H1 (cell line): ENCODE data around the gene ATP6V1E1. TPM values are rescaled to one million over a fixed set of nuclear protein-coding genes. Genes with fewer than 3 reads are reported as not detected.

Experiments
- CTCF ChIA-PET: fragments of 300-600 bp; sonication (Branson Sonifier 250); formaldehyde crosslinking; loops from one replicate; lab custom pipeline; 2021; ENCODE audit not compliant: partially characterized antibody; lab: Charles Lee
- POLR2A ChIA-PET: fragments of 300-600 bp; sonication (Branson Sonifier 250); formaldehyde crosslinking; loops from one replicate; lab custom pipeline; 2021; ENCODE audit warnings: inconsistent platforms; ENCODE audit not compliant: partially characterized antibody; lab: Charles Lee
- DNase-seq, 2 experiments: peaks; one replicate each; pipeline versions ENCODE4 v3.0.0 to v3.0.0-alpha.2; 2010 to 2022; ENCODE audit warnings: low spot score in 2 of 2, low read depth in 1 of 2, mixed read lengths in 1 of 2
- FAIRE-seq: peaks from 2 replicates; lab custom pipeline; 2011; peaks lifted over from hg19 to GRCh38; lab: Jason Lieb, UNC
- H2AFZ ChIP-seq: 2 replicates; pipeline ENCODE4 v1.8.1; 2012; ENCODE audit warnings: low read length, inconsistent platforms
- H2AK5ac ChIP-seq: 2 replicates; pipeline ENCODE4 v1.6.1; 2013; ENCODE audit warnings: low read depth, low read length
- H2BK120ac ChIP-seq: replicated peaks from 2 replicates; pipeline ENCODE3; 2013; ENCODE audit warnings: low read depth, low read length, inconsistent platforms
- H2BK12ac ChIP-seq: 2 replicates; pipeline ENCODE4 v1.6.1; 2013; ENCODE audit warnings: low read depth, low read length
- H2BK15ac ChIP-seq: 2 replicates; pipeline ENCODE4 v1.6.1; 2013; ENCODE audit warnings: low read length
- H2BK20ac ChIP-seq: 2 replicates; pipeline ENCODE4 v1.6.1; 2013; ENCODE audit warnings: low read length
- H2BK5ac ChIP-seq: 2 replicates; pipeline ENCODE4 v1.6.1; 2013; ENCODE audit warnings: low read depth, low read length
- H3K14ac ChIP-seq: 2 replicates; pipeline ENCODE4 v1.6.1; 2013; ENCODE audit warnings: inconsistent platforms; ENCODE audit not compliant: insufficient read length
- H3K18ac ChIP-seq: 2 replicates; pipeline ENCODE4 v1.6.1; 2013; ENCODE audit warnings: low read length; ENCODE audit errors: extremely low read depth
- H3K23ac ChIP-seq: 2 replicates; pipeline ENCODE4 v1.6.1; 2013; ENCODE audit warnings: inconsistent platforms; ENCODE audit not compliant: insufficient read length
- H3K23me2 ChIP-seq: 2 replicates; pipeline ENCODE4 v1.6.1; 2013; ENCODE audit warnings: low read depth, low read length
- H3K27ac ChIP-seq: 2 replicates; pipeline ENCODE4 v1.6.1; 2011; ENCODE audit warnings: low read depth, low read length, inconsistent platforms
- H3K27me3 ChIP-seq, 4 experiments: replicated peaks in 1 of 4; 1 replicate in 1 of 4; 2 replicates in 3 of 4; pipeline versions ENCODE4 v1.6.1 to v1.8.1; 2011 to 2013; ENCODE audit warnings: low read length in 3 of 4, mild to moderate bottlenecking in 3 of 4, inconsistent platforms in 2 of 4, mixed read lengths in 2 of 4, moderate library complexity in 1 of 4; ENCODE audit not compliant: control insufficient read depth in 3 of 4, insufficient read depth in 3 of 4; ENCODE audit errors: extremely low read depth in 1 of 4
- H3K36me3 ChIP-seq, 4 experiments: 2 replicates each; pipeline versions ENCODE4 v1.6.1 to v1.8.1; 2011 to 2013; ENCODE audit warnings: mild to moderate bottlenecking in 4 of 4, low read length in 3 of 4, moderate library complexity in 2 of 4, control low read depth in 1 of 4, inconsistent platforms in 1 of 4; ENCODE audit not compliant: insufficient read depth in 4 of 4, control insufficient read depth in 2 of 4
- H3K4ac ChIP-seq: replicated peaks from 2 replicates; pipeline ENCODE3; 2013; ENCODE audit warnings: low read length, low read depth, mixed read lengths, inconsistent platforms; ENCODE audit not compliant: insufficient read length
- H3K4me1 ChIP-seq, 4 experiments: replicated peaks in 1 of 4; 1 replicate in 1 of 4; 2 replicates in 3 of 4; pipeline versions ENCODE4 v1.6.1 to v1.8.1; 2011 to 2013; ENCODE audit warnings: low read length in 3 of 4, inconsistent platforms in 2 of 4, mixed read lengths in 1 of 4; ENCODE audit not compliant: insufficient read depth in 4 of 4, control insufficient read depth in 3 of 4
- H3K4me2 ChIP-seq, 2 experiments: 2 replicates each; pipeline versions ENCODE4 v1.6.1 to v1.8.1; 2011 to 2013; ENCODE audit warnings: low read depth in 2 of 2, low read length in 2 of 2, control low read depth in 1 of 2, inconsistent platforms in 1 of 2, mild to moderate bottlenecking in 1 of 2; ENCODE audit not compliant: insufficient read depth in 1 of 2
- H3K4me3 ChIP-seq, 4 experiments: fragments of 200-600, 300-600 bp in 1 of 4; sonication (generic), shearing (Covaris generic), sonication (Bioruptor Twin) in 1 of 4; 2 replicates each; pipeline versions ENCODE4 v1.5.1 to v1.8.1; 2011 to 2016; ENCODE audit warnings: low read length in 4 of 4, low read depth in 3 of 4, control low read depth in 2 of 4, inconsistent platforms in 2 of 4, mild to moderate bottlenecking in 2 of 4, mixed read lengths in 1 of 4, moderate library complexity in 1 of 4; ENCODE audit not compliant: insufficient read depth in 2 of 4; ENCODE audit errors: extremely low read depth in 1 of 4
- H3K56ac ChIP-seq: replicated peaks from 2 replicates; pipeline ENCODE3; 2013; ENCODE audit warnings: low read depth, mild to moderate bottlenecking, mixed read lengths, low read length, inconsistent platforms; ENCODE audit not compliant: insufficient read length
- H3K79me1 ChIP-seq: 2 replicates; pipeline ENCODE4 v1.6.1; 2013; ENCODE audit warnings: low read depth, low read length, control low read depth
- H3K79me2 ChIP-seq, 2 experiments: 2 replicates each; pipeline versions ENCODE4 v1.6.1 to v1.8.1; 2012 to 2013; ENCODE audit warnings: low read length in 2 of 2, mild to moderate bottlenecking in 2 of 2, inconsistent platforms in 1 of 2; ENCODE audit not compliant: insufficient read depth in 2 of 2, control insufficient read depth in 1 of 2
- H3K9ac ChIP-seq, 4 experiments: replicated peaks in 1 of 4; 1 replicate in 1 of 4; 2 replicates in 3 of 4; pipeline versions ENCODE4 v1.6.1 to v1.8.1; 2011 to 2013; ENCODE audit warnings: low read depth in 3 of 4, low read length in 3 of 4, control low read depth in 2 of 4, mild to moderate bottlenecking in 2 of 4, moderate library complexity in 2 of 4, inconsistent platforms in 1 of 4; ENCODE audit errors: extremely low read depth in 1 of 4
- H3K9me3 ChIP-seq, 2 experiments: 2 replicates each; pipeline versions ENCODE4 v1.6.1 to v1.8.1; 2012 to 2013; ENCODE audit warnings: mild to moderate bottlenecking in 2 of 2, moderate library complexity in 2 of 2, control low read depth in 1 of 2, inconsistent platforms in 1 of 2, low read depth in 1 of 2, low read length in 1 of 2, mixed read lengths in 1 of 2; ENCODE audit not compliant: insufficient read depth in 2 of 2
- H4K20me1 ChIP-seq, 2 experiments: replicated peaks in 1 of 2; 2 replicates each; pipeline versions ENCODE3 to v1.8.1; 2011 to 2013; ENCODE audit warnings: inconsistent platforms in 2 of 2, low read length in 2 of 2, mild to moderate bottlenecking in 1 of 2; ENCODE audit not compliant: insufficient read depth in 2 of 2, control insufficient read depth in 1 of 2
- H4K5ac ChIP-seq: 2 replicates; pipeline ENCODE4 v1.6.1; 2013; ENCODE audit warnings: low read length, low read depth, mixed read lengths, inconsistent platforms; ENCODE audit not compliant: insufficient read length
- H4K8ac ChIP-seq: 2 replicates; pipeline ENCODE4 v1.8.0; 2013; ENCODE audit warnings: mild to moderate bottlenecking, moderate library complexity, low read length, inconsistent platforms; ENCODE audit not compliant: insufficient read depth; ENCODE audit errors: extremely low read depth
- H4K91ac ChIP-seq: replicated peaks from 2 replicates; pipeline ENCODE3; 2013; ENCODE audit warnings: low read length, mixed read lengths, inconsistent platforms; ENCODE audit not compliant: insufficient read length
- BRCA1 ChIP-seq: IDR thresholded peaks from 2 replicates; pipeline ENCODE4 v1.6.1; 2012; ENCODE audit warnings: low read depth, low read length, improper control_type of control experiment
- CHD2 ChIP-seq: IDR thresholded peaks from 2 replicates; pipeline ENCODE4 v1.6.1; 2012; ENCODE audit warnings: low read length, improper control_type of control experiment
- KDM4A ChIP-seq: IDR thresholded peaks from one replicate; pipeline ENCODE4 v1.7.1; 2012; ENCODE audit warnings: low read depth, mild to moderate bottlenecking, moderate library complexity, low read length, inconsistent platforms; ENCODE audit not compliant: severe bottlenecking
- NRF1 ChIP-seq: IDR thresholded peaks from 2 replicates; pipeline ENCODE4 v1.6.1; 2011; ENCODE audit warnings: mild to moderate bottlenecking, low read depth, low read length, improper control_type of control experiment
- SP1 ChIP-seq: IDR thresholded peaks from 2 replicates; pipeline ENCODE4 v1.6.1; 2011; ENCODE audit warnings: low read depth, low read length
- WGBS, 2 experiments: shearing (Covaris generic) in 1 of 2; methylation state at CpG; one replicate each; pipeline versions ENCODE4 v1.1.6 to v1.1.7; 2013 to 2015; ENCODE audit warnings: low lambda C conversion rate in 2 of 2, mixed read lengths in 2 of 2, inconsistent platforms in 1 of 2, low coverage in 1 of 2, missing lambda C conversion rate in 1 of 2; ENCODE audit not compliant: insufficient replicate concordance in 2 of 2, insufficient coverage in 1 of 2, insufficient read length in 1 of 2; ENCODE audit errors: extremely low coverage in 1 of 2, missing lambda C conversion rate in 1 of 2; 5-methylcytosine and 5-hydroxymethylcytosine counted together
- polyA plus RNA-seq, 7 experiments: library from polyadenylated mRNA; depleted of rRNA in 3 of 7; stranded (reverse) in 5 of 7; unstranded in 2 of 7; fragments of >200 nt in 5 of 7; fragments of 200-250 nt in 2 of 7; gene quantifications; 1 replicate in 5 of 7; 2 replicates in 1 of 7; 4 replicates in 1 of 7; pipeline versions ENCODE4 v1.2.1 to v1.2.3, GENCODE V29; 2011 to 2013; ENCODE audit warnings: missing spikeins in 2 of 7, mixed read lengths in 2 of 7
- total RNA-seq: library from RNA; stranded (reverse); fragmentation: NEBNext Ultra II Directional; extraction: Animal tissue kit (Norgen Biotek cat#: 25700); gene quantifications from 2 replicates; pipeline ENCODE4 v1.2.1, GENCODE V29; 2021
- TF ChIP-seq, protein P1 (sequence below), 3 experiments: IDR thresholded peaks; 1 replicate in 2 of 3; 2 replicates in 1 of 3; pipeline versions ENCODE4 v1.5.1 to v1.6.1; 2011; ENCODE audit warnings: low read length in 3 of 3, mild to moderate bottlenecking in 3 of 3, inconsistent platforms in 2 of 3, low read depth in 1 of 3, moderate library complexity in 1 of 3; ENCODE audit not compliant: insufficient read depth in 1 of 3; ENCODE audit errors: control extremely low read depth in 1 of 3

Gene ATP6V1E1
- total and polyA plus RNA-seq, 2 of the 8 experiments (the other 6 are each of a cell fraction or from before 2014, with no cell fraction given), result 80.4 to 88.1 TPM

DNA sequence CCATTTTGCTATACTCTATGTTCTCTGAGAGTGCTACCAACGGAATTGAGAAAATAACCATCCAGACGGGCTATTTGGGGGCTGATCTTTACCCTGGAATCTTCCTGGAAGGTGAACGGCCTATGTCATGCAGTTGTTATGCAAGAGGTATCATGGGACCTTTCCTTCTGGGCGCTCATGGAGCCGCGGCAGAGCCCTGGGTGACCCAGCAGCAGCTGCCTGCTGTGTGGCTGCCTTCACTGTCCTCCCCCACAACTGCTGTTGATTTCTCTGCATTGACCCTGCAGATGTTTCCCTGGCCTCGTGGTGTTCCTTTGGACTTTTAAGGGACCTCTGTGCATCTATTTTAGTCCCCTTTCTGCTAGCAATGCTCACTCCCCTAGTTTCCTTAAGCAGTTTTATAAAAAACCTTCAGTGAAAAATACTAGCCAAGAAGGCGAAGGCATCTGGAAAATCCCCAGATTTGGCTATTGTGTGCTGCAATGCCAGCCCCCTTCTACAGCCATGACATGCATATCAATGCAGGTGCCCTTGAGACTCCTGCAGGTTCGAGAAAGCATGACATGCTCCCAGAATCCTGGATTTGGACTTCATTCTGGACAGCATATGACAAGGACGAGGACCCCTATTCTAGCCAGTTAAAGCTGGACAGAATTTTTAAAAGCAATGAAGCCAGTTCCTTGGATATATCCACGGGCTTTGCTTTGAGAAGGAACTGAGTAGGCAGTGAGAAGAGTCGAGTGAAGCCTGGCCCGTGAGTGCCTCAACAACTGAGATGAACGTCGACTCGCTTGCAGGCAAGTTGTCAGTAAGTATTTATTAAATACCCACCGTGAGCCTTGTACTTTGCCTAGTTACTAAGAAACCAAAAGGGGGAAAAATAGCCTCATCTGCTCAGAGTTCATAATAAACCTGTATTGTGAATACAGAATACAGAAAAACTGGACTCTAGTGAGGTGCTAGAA, 65.4 kb downstream of the ATP6V1E1 start, which contains the start of gene SLC25A18:
Gene SLC25A18 (plus strand): TSS at position 593 of the 965 bp plus-strand sequence. CDS start 16,447 bp downstream, outside the sequence.
- peak within 1 kb of the TSS in 3 of 4 experiments; percentile 7 to 34 (median 21); a peak in 3 of 8 replicates for H3K4me3 ChIP-seq
- H3K4me1 ChIP-seq, result peaks cover 10 to 20% (median 15%) of the 10 kb centered on the region in 4 experiments; a peak in 6 of 7 replicates
- H3K4me2 ChIP-seq, result peak within 1 kb of the TSS; percentile 58 to 62
- peak within 1 kb of the TSS; percentile 73 for H3K18ac ChIP-seq
- H2BK15ac ChIP-seq, result no peak within 1 kb of the TSS
- 0 out of 2 replicates have a peak within 1 kb of the TSS, but pooled peaks have one; percentile 61 for H2BK20ac ChIP-seq
- no peaks in the 10 kb centered on the region for H3K23me2 ChIP-seq
- 63% methylated on average over 17 of the region's 17 CpGs; no CpG with 5 or more reads in 1 of the 2 experiments for WGBS, 2 experiments
- H3K14ac ChIP-seq, result no peak within 1 kb of the TSS
- no peak within 1 kb of the TSS for H3K4ac ChIP-seq
- ChIA-PET POLR2A (interaction anchor here (0.6 to 5.3 kb wide), 9 partner anchors 13 to 431 kb away, joined by 3 to 18 read pairs (median 3); partner anchors contain the start of gene BCL2L13), CTCF (interaction anchor here (0.5 to 1.8 kb wide), 9 partner anchors 18 to 391 kb away, joined by 3 to 6 read pairs (median 4); no protein-coding TSS in a partner anchor)
- H3K36me3 ChIP-seq, result peaks cover 4 to 15% (median 10%) of the 10 kb centered on the region in 4 experiments
- peak in 1 of 2 experiments; percentile 56 for DNase-seq
- peak within 1 kb of the TSS; percentile 82; the same call in 1 of the 2 replicates for H2AK5ac ChIP-seq
- peak within 1 kb of the TSS; percentile 62; the same call in 1 of the 2 replicates for H2BK12ac ChIP-seq
- H4K20me1 ChIP-seq, result no peaks in the 10 kb centered on the region
- H3K27me3 ChIP-seq, result no peaks in the 10 kb centered on the region
- no peak within 1 kb of the TSS for H4K8ac ChIP-seq
- H3K9ac ChIP-seq, result peak within 1 kb of the TSS in 2 of 4 experiments; percentile 2 to 66; a peak in 1 of 7 replicates
- peak within 1 kb of the TSS; percentile 68 for H4K5ac ChIP-seq
- peak within 1 kb of the TSS; percentile 59; the same call in 1 of the 2 replicates for H3K27ac ChIP-seq
- peak within 1 kb of the TSS; percentile 81 for H2BK5ac ChIP-seq
- H4K91ac ChIP-seq, result peak within 1 kb of the TSS; percentile 60
- H3K79me1 ChIP-seq, result no peaks in the 10 kb centered on the region
- H3K23ac ChIP-seq, result no peak within 1 kb of the TSS
- H3K9me3 ChIP-seq, result peaks cover 0 to 3% of the 10 kb centered on the region in 2 experiments; a peak in 2 of 4 replicates
- H2AFZ ChIP-seq, result no peak within 1 kb of the TSS
- H3K56ac ChIP-seq, result no peak within 1 kb of the TSS
- peak within 1 kb of the TSS; percentile 10 for H2BK120ac ChIP-seq
- H3K79me2 ChIP-seq, result no peaks in the 10 kb centered on the region
- FAIRE-seq, result peak; percentile 52
- TF ChIP-seq BRCA1 (no peak), SP1 (peak; percentile 12; the same call in 1 of the 2 replicates), KDM4A (no peak), NRF1 (no peak), CHD2 (peak; percentile 15; the same call in 1 of the 2 replicates)
- TF ChIP-seq, protein P1, sequence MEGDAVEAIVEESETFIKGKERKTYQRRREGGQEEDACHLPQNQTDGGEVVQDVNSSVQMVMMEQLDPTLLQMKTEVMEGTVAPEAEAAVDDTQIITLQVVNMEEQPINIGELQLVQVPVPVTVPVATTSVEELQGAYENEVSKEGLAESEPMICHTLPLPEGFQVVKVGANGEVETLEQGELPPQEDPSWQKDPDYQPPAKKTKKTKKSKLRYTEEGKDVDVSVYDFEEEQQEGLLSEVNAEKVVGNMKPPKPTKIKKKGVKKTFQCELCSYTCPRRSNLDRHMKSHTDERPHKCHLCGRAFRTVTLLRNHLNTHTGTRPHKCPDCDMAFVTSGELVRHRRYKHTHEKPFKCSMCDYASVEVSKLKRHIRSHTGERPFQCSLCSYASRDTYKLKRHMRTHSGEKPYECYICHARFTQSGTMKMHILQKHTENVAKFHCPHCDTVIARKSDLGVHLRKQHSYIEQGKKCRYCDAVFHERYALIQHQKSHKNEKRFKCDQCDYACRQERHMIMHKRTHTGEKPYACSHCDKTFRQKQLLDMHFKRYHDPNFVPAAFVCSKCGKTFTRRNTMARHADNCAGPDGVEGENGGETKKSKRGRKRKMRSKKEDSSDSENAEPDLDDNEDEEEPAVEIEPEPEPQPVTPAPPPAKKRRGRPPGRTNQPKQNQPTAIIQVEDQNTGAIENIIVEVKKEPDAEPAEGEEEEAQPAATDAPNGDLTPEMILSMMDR (IDR thresholded peaks at IDR 0.05; ENCODE audit: control extremely low read depth in 1 of 3, insufficient read depth in 1 of 3, low read depth in 1 of 3, low read length in 3 of 3), result peak; percentile 21 to 60 (median 32); a peak in 2 of 4 replicates
